OCI-M1 (cell line): ENCODE data around the gene GNAI3.
"Not testable (repeated sequence)": the region's sequence is repeated elsewhere in the genome, so short reads cannot be mapped to it uniquely, and the experiment has no call there.

Experiments used
- DNase-seq: peaks from one replicate; lab custom pipeline; 2025; lab: John Stamatoyannopoulos, UW

The GNAI3 gene

DNA sequence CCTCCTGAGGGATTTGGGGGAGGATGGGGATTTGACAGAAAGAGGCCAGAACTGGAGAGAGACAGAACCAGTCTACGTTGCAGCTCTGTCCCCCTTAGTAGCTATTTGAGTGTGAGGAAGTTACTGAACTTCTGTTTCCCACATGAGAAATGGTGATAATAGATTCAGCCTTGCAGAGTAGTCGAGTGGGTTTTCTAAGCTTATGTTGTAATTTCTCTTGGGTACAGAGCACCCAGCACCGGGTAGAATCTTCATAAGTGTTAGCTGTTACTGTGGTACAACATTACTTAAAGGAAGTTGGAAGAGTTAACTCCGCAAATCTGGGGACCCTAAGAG is 112.2 kb downstream of the GNAI3 start:
- DNase-seq: not testable (repeated sequence)

DNA sequence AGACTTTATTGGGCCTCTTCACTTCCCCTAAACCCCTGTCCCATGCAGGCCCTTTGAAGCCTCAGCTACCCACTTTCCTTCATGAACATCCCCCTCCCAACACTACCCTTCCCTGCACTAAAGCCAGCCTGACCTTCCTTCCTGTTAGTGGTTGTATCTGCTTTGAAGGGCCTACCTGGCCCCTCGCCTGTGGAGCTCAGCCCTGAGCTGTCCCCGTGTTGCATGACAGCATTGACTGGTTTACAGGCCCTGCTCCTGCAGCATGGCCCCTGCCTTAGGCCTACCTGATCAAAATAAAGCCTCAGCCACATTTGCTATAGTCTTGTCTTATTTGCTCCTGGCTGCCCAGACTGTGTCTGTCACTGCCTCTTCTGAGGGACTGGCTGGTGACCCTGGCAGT is 113.0 kb downstream of the GNAI3 start:
- no peak for DNase-seq

DNA sequence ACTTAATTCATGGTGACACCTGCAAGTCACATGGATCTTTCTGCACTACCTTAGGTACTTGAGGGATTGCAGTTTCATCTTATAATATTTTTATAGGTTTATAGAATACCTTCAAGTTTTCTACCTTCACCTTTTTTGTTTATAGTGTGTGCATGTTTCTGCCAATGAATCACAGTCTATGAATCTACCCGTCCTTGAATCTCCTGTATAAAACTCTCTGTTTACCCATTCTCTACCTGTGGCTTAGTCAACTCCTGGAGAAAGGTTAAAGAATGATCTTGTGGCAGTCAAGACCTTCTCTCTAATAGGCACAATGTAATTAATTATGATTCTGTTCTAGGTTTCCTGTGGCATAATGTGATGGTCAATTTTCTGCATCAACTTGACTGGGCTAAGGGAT is 116.3 kb downstream of the GNAI3 start:
- DNase-seq: no peak

DNA sequence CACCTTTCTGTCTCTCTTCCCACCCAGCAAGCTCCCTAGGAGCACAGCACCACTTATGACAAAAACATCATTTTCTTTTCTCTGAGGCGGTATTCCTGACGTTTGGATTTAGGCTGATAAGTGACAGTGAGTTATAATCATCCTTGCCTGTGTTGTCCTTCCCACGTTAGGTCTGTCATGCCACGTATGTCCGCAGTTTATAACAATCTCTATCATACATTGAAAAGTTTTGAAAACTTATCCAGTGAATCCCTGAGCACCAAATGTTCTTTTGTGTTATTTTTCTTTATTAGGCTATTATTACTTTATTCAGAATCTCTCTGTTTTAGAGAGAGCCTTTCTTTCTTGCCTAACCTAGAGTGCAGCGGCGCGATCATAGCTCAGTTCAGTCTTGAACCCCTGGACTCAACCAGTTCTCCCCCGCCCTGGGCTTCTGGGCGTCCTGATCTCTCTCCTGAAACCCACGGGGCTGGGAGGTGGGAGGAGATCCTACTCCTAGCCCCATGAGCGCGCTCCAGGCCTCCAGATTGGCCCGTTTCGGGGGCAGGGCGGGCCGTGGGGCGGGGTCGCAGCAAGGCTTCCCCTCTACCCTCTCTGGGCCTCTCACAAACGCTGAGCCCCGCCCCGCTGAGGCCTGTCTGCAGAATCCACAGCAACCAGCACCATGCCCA is 119.2 kb downstream of the GNAI3 start, which contains the start of gene GSTM2:
Gene GSTM2, plus strand, starts transcription at position 606 of the 671 bp plus-strand sequence. Its CDS starts 59 bp downstream, at position 665.
- DNase-seq: peak; percentile 92
